ENCODE results near the gene CLIP2. TPM values are rescaled to one million over a fixed set of nuclear protein-coding genes. Genes with fewer than 3 reads are reported as not detected.
A peak's percentile ranks its signal among the peaks of the same experiment; 100 is the strongest.
"Not testable (repeated sequence)": the region's sequence is repeated elsewhere in the genome, so short reads cannot be mapped to it uniquely, and the experiment has no call there.

Gene CLIP2
- total RNA-seq, 2 experiments from 2014 or later: 2.4 to 2.7 TPM

DNA sequence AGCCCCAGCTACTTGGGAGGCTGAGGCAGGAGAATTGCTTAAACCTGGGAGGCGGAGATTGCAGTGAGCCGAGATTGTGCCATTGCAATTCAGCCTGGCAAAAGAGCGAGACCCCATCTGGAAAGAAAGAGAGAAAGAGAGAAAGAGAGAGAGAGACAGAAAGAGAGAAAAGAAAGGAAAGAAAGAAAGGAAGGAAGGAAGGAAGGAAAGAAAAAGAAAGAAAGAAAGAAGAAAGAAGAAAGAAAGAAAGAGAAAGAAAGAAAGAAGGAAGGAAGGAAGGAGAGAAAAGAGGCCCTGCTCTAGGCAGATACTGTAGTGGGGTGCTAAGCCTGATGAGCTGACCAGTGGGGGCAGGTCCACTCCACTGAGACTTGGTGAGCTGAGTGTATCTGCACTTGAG lies 150.9 kb downstream of the CLIP2 start:
- CTCF ChIA-PET: interaction anchor here (1.0 to 1.4 kb wide), 3 partner anchors 9 to 127 kb away, joined by 3 to 4 read pairs (median 3); no protein-coding TSS in a partner anchor
- DNase-seq; H3K4me1 Mint-ChIP-seq (ENCODE audit: low read depth); H3K27me3 Mint-ChIP-seq; H3K4me3 Mint-ChIP-seq; H3K9me3 Mint-ChIP-seq; H3K36me3 Mint-ChIP-seq; H3K27ac Mint-ChIP-seq; intact Hi-C loops (cut with micrococcal nuclease); POLR2A ChIA-PET: not testable (repeated sequence)

DNA sequence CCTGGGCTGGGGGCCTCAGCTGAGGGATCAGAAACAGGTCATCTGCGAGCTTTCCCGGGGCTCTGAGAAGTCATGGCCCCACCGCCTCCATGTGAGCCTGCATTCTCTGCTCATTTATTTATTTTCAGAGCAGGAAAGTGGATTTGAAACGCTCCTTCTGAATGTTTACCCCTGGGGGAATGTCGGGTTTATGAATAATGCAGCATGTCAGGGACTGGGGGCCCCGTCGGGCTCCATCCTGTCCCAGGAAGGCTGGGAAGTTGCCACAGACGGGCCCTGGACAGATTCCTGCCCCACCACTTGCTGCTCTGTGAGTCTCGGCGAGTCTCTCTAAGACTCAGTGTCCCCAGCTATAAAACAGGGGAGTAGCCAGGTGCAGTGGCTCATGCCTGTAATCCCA lies 152.6 kb downstream of the CLIP2 start:
- DNase-seq: no peak
- no peaks in the 10 kb centered on the region for H3K27me3 Mint-ChIP-seq
- no peak overlapping the region for H3K27ac Mint-ChIP-seq
- H3K4me3 Mint-ChIP-seq: no peak overlapping the region
- H3K9me3 Mint-ChIP-seq: peaks cover 9% of the 10 kb centered on the region
- intact Hi-C loops (cut with micrococcal nuclease): no loop called here
- POLR2A ChIA-PET: no interaction called here
- no peaks in the 10 kb centered on the region for H3K4me1 Mint-ChIP-seq (ENCODE audit: low read depth)
- CTCF ChIA-PET: no interaction called here
- no peaks in the 10 kb centered on the region for H3K36me3 Mint-ChIP-seq

DNA sequence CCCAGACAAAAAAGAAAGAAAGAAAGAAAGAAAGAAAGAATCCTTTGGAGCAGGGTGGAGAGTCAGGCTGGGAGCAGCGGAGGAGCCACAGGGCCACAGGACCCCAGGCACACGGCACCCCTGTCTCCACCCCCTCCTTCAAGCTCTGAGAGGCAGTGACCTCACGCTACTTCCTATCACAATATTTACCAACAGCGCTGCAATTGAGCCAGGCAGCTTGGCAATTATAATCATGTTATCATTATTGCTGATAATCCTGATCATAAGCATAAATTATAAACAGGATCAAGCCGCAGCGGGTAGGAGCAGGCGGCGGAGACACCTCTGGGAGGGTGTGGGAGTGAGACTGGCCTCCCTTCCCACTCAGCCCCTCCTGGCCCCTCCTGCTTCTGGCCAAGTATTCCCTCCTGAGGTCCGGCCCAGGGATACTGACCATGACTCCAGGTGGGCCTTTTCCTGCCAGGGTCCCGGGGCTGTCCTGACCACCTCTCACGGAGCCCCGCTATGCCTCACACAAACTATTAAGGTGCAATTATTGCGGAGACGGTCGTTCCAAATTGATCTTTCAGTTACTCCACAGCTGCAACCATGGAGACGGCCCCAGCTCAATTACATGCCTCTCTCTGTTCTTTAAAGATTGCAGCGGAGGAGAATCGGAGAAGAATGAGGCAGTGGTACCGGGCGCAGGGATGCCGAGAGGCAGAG lies 154.5 kb downstream of the CLIP2 start:
- POLR2A ChIA-PET: no interaction called here

DNA sequence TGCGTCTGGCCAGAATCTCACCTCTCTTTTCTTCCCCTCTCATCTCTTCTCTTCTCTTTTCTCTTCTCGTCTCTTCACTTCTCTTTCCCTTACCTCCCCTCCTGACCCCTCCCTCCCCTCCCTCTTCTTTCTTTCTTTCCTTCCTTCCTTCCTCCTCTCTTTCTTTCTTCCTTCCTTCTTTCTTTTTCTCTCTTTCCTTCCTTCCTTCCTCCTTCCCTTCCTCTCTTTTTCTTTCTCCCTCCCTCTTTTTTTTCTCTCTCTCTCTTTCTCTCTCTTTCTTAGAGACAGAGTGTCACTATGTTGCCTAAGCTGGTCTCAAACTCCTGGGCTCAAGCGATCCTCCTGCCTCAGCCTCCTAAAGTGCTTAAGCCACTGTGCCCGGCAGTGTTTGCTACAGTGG lies 159.9 kb downstream of the CLIP2 start:
- Mint-ChIP-seq H3K27ac (no peak overlapping the region), H3K9me3 (no peaks in the 10 kb centered on the region), H3K36me3 (no peaks in the 10 kb centered on the region), H3K27me3 (no peaks in the 10 kb centered on the region), H3K4me1 (ENCODE audit: low read depth) (peaks cover 14% of the 10 kb centered on the region), H3K4me3 (no peak overlapping the region)
- CTCF ChIA-PET: interaction anchor here (0.6 to 2.2 kb wide), 12 partner anchors 9 to 205 kb away, joined by 3 to 27 read pairs (median 3); no protein-coding TSS in a partner anchor
- POLR2A ChIA-PET: no interaction called here
- DNase-seq: no peak
- intact Hi-C loops (cut with micrococcal nuclease): no loop called here

More for the DNA sequence above, 154.5 kb downstream of the CLIP2 start:
- DNase-seq: no peak
- Mint-ChIP-seq H3K36me3 (no peaks in the 10 kb centered on the region), H3K4me3 (no peak overlapping the region), H3K27me3 (no peaks in the 10 kb centered on the region), H3K27ac (no peak overlapping the region), H3K4me1 (ENCODE audit: low read depth) (no peaks in the 10 kb centered on the region), H3K9me3 (peaks cover 1% of the 10 kb centered on the region)
- CTCF ChIA-PET: interaction anchor here (1.0 kb wide), 1 partner anchor 118 kb away, joined by 3 read pairs; no protein-coding TSS in a partner anchor
- intact Hi-C loops (cut with micrococcal nuclease): no loop called here

DNA sequence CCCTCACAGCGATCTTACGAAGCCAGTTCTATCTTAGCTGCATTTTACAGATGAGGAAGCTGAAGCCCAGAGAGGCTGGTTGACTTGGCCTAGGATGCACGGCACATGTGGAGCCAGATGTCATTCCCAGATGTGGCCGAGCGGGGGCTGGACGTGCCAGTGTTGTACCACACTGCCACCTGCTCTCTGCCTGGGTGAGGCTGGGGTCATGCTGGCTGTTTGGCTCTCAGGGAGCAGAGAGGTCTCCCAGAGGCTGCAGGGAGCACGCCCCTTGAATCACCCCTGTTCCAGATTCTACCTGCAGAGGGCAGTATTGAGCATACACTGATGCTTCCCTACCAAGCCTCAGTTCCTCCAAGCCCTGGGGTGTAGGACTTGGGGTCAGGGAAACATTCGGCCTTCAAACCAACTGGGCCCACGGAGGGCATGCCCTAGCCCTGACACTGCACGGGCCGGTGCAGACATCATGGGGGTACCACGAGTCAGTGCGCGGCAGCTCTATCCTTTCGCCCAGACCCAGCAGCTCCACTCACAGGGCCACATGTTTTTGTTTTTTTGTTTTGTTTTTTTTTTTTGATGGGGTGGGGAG lies 160.7 kb downstream of the CLIP2 start:
- CTCF ChIA-PET: interaction anchor here (0.6 to 2.2 kb wide), 14 partner anchors 10 to 186 kb away, joined by 3 to 27 read pairs (median 4); no protein-coding TSS in a partner anchor
- DNase-seq: peak; percentile 75
- Mint-ChIP-seq H3K4me3 (no peak overlapping the region), H3K9me3 (no peaks in the 10 kb centered on the region), H3K27ac (peak overlapping the region; percentile 46), H3K27me3 (no peaks in the 10 kb centered on the region), H3K36me3 (no peaks in the 10 kb centered on the region), H3K4me1 (ENCODE audit: low read depth) (peaks cover 14% of the 10 kb centered on the region)
- POLR2A ChIA-PET: no interaction called here
- intact Hi-C loops (cut with micrococcal nuclease): loop anchor here (1.0 kb wide), 2 partner anchors 95 to 116 kb away; no protein-coding TSS in a partner anchor

DNA sequence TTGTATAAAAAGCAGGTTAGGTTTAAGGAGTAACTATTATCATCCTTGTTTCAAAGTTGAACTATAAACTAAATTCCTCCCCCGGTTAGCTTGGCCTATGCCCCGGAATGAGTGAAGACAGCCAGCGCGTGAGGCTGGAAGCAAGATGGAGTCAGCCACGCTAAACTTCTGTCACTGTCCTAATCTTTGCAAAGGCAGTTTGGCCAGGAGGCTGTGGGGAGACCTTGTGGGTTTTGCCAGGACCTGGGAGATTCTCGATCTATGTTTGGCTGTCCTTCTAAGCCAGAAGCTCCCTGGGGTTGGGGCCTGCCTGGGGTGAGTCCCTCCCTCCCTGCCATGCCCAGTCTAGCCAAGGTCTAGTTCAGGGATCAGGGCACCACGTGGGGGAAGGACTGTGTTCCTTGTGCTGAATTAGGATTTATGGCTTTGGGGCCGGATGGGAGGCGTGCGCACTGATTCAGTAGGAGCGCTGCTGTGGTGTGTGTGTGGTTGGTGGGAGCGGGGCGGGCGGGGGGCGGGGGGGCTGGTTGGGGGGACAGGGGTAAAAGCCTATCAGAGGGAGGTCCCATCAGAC lies 163.6 kb downstream of the CLIP2 start:
- no peaks in the 10 kb centered on the region for H3K9me3 Mint-ChIP-seq
- peak overlapping the region; percentile 86 for H3K27ac Mint-ChIP-seq
- no peaks in the 10 kb centered on the region for H3K27me3 Mint-ChIP-seq
- H3K4me1 Mint-ChIP-seq (ENCODE audit: low read depth): peaks cover 14% of the 10 kb centered on the region
- no peak for DNase-seq
- ChIA-PET POLR2A (interaction anchor here (1.2 kb wide), 1 partner anchor 12 kb away, joined by 3 read pairs; no protein-coding TSS in a partner anchor), CTCF (interaction anchor here (0.9 to 1.4 kb wide), 3 partner anchors 10 to 114 kb away, joined by 3 to 4 read pairs (median 3); no protein-coding TSS in a partner anchor)
- H3K4me3 Mint-ChIP-seq: peak overlapping the region; percentile 70
- intact Hi-C loops (cut with micrococcal nuclease): loop anchor here (2.0 kb wide), 2 partner anchors 204 to 278 kb away; partner anchors contain the start of genes EIF4H and GTF2I
- no peaks in the 10 kb centered on the region for H3K36me3 Mint-ChIP-seq

DNA sequence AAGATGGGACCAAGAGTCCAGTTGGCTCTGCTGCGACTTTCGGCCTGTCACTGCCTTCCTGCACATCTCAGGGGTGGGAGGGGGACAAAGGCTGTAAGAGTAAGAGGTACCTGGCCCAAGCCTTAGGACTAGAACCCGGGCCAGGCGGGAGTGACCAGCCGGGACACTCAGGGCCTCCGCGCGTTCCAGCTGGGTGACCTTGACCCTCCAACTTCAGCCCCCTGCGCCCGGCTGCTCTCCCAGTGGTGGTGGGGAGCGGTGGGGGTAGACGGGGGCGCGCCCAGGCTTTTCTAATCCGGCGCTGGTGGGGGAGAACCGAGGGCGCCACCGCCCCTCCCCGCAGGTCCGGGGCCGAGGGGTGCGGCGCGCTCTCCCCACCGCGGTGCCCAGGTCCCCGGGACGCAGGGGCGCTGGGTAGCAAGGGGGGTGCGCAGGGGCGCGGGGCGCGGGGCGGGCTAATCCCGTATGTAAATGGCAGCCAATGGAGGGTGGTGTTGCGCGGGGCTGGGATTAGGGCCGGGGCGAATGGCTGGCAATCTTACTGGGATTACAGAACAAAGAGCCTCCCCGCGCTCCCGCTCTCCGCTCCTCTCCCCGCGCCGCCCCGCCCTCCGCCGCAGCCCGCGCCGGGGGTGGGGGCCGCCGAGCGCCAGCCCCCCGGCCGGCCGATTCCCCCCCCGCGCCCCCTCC lies 164.3 kb downstream of the CLIP2 start, which contains the start of gene GTF2IRD1:
TSS of gene GTF2IRD1 (plus strand) at position 585 of the 690 bp plus-strand sequence. CDS start 54,175 bp downstream, outside the sequence.
- no peaks in the 10 kb centered on the region for H3K27me3 Mint-ChIP-seq
- DNase-seq: peak; percentile 71
- peak within 1 kb of the TSS; percentile 70 for H3K4me3 Mint-ChIP-seq
- H3K27ac Mint-ChIP-seq: peak within 1 kb of the TSS; percentile 86
- H3K9me3 Mint-ChIP-seq: no peaks in the 10 kb centered on the region
- intact Hi-C loops (cut with micrococcal nuclease): loop anchor here (2.0 kb wide), 2 partner anchors 203 to 279 kb away; partner anchors contain the start of genes EIF4H and GTF2I
- CTCF ChIA-PET: interaction anchor here (1.4 kb wide), 1 partner anchor 112 kb away, joined by 4 read pairs; no protein-coding TSS in a partner anchor
- peaks cover 14% of the 10 kb centered on the region for H3K4me1 Mint-ChIP-seq (ENCODE audit: low read depth)
- H3K36me3 Mint-ChIP-seq: no peaks in the 10 kb centered on the region
- POLR2A ChIA-PET: interaction anchor here (1.2 kb wide), 1 partner anchor 12 kb away, joined by 3 read pairs; no protein-coding TSS in a partner anchor

DNA sequence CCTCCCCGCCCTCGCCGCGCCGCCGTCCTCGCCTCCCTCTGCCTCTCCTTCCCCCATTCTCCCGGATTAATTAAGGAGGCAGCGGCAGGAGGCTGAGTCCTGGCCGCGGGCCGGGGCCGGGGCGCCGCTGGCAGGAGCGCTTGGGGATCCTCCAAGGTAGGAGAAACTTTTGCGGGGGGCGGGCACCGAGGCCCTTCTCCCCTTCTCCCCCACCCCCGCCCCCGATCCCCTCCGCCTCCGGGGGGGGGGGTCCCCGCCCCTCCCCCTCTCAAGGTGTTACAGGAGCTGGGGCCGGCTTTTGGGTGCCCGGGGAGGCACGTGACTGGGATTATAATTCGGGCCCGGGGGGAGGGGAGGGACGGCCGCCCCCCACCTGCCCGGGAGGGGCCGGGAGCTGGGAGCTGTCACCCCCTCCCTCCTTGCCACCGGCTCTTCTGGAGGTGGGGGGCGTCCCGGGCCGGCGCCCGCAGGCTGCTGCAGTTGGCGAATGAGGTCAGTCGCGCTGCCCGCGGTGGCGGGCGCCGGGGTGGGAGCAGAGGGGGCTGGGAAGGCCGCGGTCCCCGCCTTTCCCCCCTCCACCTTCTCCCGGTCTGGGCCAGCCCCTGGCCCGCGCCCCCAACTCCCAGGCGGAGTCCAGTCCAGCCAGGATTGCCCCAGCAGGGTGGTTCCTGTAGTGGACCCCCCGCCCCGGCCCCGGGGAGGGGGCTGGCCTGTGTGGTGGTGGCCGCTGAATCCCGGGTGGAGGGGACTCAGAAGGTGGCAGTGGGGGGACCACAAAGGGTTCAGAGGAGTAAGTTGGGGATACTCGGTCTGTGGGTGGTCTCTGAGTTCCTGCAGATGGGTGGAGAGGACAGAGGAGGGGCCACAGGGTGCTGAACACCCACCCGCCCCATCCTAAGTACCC lies 165.1 kb downstream of the CLIP2 start:
- DNase-seq: peak; percentile 48
- intact Hi-C loops (cut with micrococcal nuclease): no loop called here

DNA sequence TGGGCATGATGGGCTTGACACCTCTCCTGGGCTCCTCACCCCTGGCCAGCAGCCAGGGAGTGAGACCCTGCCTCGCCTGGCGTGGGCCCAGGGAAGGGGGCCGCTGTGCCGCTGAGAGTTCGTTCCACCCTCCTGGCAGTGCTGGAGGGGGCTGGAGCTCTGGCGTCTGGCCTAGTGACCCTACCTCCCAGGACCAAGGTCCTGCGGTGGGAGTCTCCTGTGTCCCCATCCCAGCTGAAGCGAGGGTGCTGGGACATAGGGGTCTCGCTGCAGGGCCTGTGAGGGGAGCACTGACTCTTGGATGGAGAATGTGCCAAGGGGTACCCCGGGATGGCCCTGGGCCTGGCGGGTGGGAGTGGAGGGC lies 165.7 kb downstream of the CLIP2 start:
- Mint-ChIP-seq H3K27me3 (no peaks in the 10 kb centered on the region), H3K36me3 (no peaks in the 10 kb centered on the region), H3K4me1 (ENCODE audit: low read depth) (peaks cover 14% of the 10 kb centered on the region), H3K4me3 (peak overlapping the region; percentile 32), H3K27ac (peak overlapping the region; percentile 2), H3K9me3 (no peaks in the 10 kb centered on the region)
- no peak for DNase-seq
- ChIA-PET POLR2A (no interaction called here), CTCF (no interaction called here)
- intact Hi-C loops (cut with micrococcal nuclease): no loop called here

More for the DNA sequence above, 165.1 kb downstream of the CLIP2 start:
- H3K27me3 Mint-ChIP-seq: no peaks in the 10 kb centered on the region
- ChIA-PET CTCF (no interaction called here), POLR2A (no interaction called here)
- peaks cover 14% of the 10 kb centered on the region for H3K4me1 Mint-ChIP-seq (ENCODE audit: low read depth)
- H3K36me3 Mint-ChIP-seq: no peaks in the 10 kb centered on the region
- H3K27ac Mint-ChIP-seq: peak overlapping the region; percentile 2
- no peaks in the 10 kb centered on the region for H3K9me3 Mint-ChIP-seq
- H3K4me3 Mint-ChIP-seq: peak overlapping the region; percentile 45

DNA sequence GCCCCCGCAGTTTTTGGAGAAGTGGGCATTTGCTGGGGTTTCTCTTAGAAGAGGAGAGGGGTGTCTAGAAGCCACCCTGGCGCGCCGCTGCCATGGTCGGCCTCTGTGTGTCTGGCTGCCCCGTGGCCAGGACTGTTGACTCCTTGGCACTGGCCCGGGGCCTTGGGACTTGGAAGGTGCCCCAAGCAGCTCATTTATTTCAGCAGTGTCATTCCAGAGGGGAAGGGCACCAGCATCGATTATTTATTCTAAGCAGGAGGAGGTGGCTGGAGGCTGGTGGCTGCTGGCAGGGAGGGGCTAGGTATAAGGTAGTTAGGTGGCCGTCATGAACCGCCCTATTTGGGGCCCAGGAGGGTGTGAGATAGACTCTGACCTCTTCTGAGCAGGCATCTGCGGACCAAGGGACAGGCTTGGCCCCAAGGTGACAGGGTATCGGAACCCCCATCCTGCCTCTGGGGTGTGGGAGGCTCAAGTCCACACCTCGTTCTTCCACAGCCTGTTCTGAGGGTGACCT lies 166.1 kb downstream of the CLIP2 start:
- Mint-ChIP-seq H3K4me1 (ENCODE audit: low read depth) (peaks cover 14% of the 10 kb centered on the region), H3K9me3 (no peaks in the 10 kb centered on the region), H3K27me3 (no peaks in the 10 kb centered on the region), H3K27ac (no peak overlapping the region), H3K4me3 (peak overlapping the region; percentile 13), H3K36me3 (no peaks in the 10 kb centered on the region)
- no peak for DNase-seq
- ChIA-PET POLR2A (no interaction called here), CTCF (no interaction called here)
- intact Hi-C loops (cut with micrococcal nuclease): no loop called here

Data from activated CD4-positive, alpha-beta memory T cell treated with anti-CD3 and anti-CD28 coated beads for 36 hours (primary cell).